Stimulated activated CD8-positive, alpha-beta memory T cell treated with anti-CD3 and anti-CD28 coated beads, Interleukin-7, amount 100 ng/mL, for 24 hours (primary cell): Measurements from ENCODE around the gene VAPA.
A peak's percentile ranks its signal among the peaks of the same experiment; 100 is the strongest.
"Not testable (repeated sequence)": the region's sequence is repeated elsewhere in the genome, so short reads cannot be mapped to it uniquely, and the experiment has no call there.

Source experiments
- DNase-seq: peaks from one replicate; pipeline ENCODE4 v3.0.0-alpha.2; 2020; ENCODE audit warnings: low read depth

VAPA gene

DNA sequence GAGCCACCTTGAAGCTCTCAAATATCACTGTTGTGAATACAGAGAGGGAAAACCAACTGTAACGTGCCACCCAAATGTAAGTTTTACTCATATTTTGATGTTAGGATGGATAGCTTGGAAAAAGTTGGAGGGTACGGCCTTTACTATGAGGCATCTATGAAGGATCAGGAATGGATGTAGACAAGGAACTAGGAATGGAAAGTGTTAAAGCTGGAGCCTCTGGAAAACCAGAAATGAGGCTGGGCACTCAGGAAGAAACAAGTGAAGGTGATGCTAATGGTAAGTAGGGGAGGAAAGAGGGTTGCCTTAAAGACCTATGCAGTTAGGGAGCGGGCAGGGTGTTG, 27.8 kb upstream of the VAPA start:
- DNase-seq: no peak

DNA sequence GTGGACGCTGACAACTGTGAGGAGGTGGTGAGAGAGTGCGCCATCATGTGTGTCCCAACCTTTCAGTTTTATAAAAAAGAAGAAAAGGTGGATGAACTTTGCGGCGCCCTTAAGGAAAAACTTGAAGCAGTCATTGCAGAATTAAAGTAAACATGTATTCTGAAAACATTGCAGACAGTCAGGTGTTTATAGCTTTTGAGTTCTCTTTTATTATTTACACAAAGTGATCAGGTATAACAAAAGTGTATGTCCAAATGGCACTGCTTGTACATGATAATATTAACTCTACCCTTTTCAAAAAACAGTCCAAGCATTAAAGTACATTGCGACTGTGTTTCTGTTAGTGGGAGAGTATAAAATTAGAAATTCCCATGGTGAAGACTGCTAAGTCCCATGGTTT, 25.8 kb upstream of the VAPA start:
- DNase-seq: no peak

DNA sequence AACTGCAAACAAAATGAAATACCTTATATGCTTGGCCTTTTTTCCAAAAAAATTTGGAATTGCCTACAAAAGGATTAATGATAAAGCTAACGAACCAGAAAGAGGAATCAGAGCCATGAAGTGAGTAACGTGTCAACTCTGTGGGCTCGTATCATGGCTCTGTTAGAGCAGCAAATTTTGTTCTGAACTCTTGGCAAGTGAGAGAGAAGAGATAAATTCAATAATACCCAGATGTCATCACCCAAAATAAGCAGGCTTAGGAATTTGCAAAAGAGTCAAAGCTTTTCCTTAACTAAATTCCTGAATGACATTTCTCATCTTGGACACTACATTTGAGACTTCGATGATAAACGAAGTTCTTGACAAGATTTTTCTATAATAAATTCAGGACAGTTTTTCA, 23.6 kb upstream of the VAPA start:
- DNase-seq: no peak

DNA sequence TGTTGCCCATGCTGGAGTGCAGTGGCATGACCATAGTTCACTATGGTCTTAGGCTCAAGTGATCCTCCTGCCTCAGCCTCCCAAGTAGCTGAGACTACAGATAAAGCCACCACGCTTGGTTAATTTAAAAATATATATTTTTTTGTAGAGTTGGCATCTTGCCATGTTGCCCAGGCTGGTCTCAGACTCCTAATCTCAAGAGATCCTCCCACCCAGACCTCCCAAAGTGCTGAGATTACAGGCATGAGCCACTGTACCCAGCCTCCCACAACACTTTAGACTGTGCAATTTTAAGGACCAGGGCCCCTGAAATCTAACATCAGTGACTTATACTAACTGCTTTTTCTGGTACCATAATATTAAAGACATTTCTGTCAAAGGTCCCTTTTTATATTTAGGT, 22.9 kb upstream of the VAPA start:
- no peak for DNase-seq

DNA sequence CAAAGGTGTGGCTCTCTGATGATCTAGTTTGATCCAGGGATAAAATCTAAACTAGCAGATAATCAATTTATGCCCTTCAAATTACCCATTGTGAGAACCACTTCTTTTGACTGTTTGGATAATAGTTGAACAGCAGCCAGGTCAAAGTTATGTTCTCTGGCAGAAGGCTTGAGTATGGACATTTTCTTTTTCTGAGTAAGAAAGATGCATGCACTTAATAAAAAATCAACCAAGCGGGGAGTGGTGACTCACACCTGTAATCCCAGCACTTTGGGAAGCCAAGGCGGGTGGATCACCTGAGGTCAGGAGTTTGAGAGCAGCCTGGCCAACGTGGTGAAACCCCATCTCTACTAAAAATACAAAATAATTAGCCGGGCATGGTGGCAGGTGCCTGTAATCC, 22.3 kb upstream of the VAPA start:
- not testable (repeated sequence) for DNase-seq

DNA sequence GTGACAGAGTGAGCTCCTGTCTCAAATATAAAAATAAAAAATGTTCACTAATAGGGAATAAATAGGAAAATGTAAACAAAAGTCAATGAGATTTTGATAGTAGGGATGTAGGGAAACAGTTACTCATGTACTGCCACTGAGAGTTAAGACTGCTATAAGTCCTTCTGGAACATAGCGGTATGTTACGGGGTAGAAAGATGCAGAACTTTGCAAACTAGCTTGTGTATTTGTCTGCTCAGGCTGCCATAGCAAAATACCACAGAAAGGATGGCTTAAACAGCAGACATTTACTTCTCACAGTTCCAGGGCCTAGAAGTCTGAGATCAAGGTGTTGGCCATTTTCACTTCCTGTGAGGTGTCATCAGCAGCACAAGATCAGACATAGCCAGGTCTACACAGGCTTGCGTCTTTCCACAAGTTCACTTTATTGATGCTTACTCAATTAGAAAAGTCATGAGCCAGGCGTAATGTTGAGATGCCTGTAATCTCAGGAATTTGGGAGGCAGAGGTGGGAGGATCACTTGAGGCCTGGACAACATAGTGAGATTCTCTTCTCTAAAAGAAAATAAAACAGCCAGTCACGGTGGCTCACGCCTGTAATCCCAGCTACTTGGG, 19.3 kb upstream of the VAPA start:
- DNase-seq: no peak

DNA sequence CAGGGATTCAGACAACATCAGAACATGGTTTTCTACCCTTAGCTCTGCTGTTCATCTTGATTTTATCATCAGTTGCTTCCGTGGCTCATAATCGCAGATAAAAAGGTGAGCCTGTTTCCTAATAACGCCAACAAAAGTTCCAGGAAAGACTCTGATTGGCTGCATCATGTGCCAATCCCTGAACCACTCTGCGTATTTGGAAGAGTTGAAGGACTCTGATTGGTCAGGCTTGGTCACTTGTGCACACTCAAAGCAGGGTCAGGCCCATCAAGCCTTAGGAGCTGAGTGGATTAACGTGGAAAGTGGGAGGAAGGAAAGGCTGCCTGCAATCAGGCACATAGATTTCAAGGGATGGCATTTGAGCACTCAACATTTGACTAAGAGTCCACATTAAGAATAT, 16.7 kb upstream of the VAPA start:
- DNase-seq: no peak

DNA sequence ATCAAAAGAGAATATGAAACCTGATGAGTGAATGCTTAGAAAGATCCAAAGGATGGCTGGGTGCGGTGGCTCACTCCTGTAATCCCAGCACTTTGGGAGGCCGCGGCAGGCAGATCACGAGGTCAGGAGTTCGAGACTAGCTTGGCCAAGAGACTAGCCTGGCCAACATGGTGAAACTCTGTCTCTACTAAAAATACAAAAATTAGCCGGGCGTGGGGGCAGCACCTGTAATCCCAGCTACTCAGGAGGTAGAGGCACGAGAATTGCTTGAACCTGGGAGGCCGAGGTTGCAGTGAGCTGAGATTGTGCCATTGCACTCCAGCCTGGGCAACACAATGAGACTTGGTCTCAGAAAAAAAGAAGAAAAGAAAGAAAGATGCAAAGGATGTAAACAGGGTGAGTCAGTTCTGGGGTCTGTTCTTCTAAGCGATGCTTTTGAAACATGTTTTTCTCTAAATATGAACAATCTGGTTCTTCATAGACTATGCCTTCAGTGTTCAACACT, 16.0 kb upstream of the VAPA start:
- not testable (repeated sequence) for DNase-seq

DNA sequence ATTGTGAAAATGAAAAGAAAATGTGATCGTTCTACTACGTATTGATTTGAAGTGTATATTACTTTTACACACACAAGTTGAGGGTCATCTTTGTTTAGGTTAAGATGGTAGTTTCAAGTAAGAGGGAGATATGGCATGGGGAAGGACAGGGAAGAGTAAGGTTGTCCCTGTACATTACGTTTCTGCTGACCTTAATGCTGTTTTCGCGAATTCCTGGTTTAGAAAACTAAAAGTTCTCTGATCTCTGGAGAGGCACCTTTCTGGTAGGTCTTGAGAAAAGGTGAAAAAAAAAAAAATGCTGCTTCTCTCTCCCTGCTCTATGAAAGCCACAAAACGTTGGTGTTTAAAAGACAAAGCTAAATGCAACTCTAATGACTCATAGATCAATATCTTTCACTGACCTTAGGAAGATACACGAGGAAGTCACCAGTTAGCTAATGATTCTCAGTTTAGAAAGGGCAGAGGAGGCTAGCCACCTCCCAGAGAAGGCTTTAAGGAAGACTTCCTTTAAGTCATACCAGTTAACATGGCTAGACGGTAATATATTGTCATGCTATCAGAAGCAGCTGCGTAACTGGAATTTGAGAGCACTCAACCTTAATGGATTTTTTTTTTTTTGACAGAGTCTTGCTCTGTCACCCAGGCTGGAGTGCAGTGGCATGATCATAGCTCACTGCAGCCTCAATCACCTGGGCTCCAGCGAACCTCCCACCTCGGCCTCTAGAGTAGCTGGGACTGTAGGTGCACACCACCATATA, 14.8 kb upstream of the VAPA start:
- no peak for DNase-seq

DNA sequence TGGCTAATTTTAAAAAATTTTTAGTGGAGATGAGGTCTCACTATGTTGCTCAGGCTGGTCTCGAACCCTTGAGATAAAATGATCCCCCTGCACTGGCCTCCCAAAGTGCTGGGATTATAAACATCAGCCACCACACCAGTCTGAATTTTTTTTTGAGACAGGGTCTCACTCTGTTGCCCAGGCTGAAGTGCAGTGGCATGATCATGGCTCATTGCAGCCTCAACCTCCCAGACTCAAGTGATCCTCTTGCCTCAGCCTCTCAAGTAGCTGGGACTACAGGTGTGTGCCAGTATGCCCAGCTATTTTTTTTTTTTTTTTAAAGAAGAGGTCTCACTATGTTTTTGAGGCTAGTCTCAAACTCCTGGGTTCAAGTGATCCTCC, 14.3 kb upstream of the VAPA start:
- not testable (repeated sequence) for DNase-seq

DNA sequence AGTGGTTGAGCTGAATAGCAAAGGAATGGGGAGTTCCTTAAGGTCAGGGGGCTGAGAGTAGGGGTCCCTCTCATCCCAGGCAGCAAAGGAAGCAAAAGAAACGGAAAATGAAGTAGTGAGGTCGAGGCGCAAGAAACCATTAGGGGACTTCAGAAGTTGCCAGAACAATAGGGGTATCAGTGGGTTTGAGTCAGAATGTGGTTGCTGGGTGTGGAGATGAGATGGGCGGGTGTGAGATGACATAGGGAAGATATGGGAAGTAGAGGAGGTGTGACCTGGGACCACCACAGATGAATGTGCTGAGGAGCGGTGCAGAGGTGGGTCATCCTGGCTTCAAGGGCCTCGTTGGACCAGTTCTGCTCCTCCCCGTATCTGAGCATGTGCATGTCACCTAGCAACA, 13.1 kb upstream of the VAPA start:
- no peak for DNase-seq

DNA sequence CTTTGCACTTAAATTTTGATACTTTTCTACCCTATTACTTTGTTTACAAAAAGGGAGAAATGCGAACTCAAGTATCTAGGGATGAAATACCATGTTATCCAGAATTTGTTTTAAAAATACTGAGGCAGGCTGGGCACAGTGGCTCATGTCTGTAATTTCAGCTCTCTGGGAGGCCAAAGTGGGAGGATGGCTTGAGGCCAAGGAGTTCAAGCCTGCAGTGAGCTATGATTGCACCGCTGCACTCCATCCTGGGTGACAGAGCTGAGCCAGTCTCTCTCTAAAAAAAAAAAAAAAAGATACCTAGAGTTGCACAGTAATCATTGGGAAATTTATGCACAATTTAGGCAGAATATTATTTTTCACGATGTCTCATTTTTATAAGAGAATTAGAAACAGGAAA, 12.4 kb upstream of the VAPA start:
- no peak for DNase-seq

DNA sequence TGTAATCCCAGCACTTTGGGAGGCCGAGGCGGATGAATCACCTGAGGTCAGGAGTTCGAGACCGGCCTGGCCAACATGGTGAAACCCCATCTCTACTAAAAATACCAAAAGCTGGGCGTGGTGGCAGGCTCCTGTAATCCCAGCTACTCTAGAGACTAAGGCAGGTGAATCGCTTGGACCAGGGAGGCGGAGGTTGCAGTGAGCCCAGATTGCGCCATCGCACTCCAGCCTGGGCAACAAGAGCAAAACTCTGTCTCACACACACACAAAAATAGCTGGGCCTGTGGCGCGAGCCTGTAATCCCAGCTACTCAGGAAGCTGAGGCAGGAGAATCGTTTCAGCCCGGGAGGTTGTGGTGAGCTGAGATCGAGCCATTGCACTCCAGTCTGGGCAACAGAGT, 11.6 kb upstream of the VAPA start:
- DNase-seq: not testable (repeated sequence)

DNA sequence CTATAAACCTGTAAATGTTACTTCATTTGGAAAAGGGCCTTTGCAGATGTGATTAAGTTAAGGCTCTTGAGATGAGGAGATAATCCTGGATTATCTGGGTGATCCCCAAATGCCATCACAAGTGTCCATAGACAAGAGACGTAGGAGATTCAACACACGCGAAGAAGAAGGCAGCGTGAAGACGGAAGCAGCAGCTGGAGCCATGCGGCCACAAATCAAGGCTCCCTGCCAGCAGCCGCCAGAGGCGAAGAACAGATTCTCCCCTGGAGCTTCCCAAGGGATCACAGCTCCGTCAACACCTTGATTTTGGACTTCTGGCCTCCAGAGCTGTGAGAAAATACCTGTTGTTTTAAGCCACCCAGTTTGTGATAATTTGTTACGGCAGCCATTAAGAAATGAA, 11.0 kb upstream of the VAPA start:
- no peak for DNase-seq

DNA sequence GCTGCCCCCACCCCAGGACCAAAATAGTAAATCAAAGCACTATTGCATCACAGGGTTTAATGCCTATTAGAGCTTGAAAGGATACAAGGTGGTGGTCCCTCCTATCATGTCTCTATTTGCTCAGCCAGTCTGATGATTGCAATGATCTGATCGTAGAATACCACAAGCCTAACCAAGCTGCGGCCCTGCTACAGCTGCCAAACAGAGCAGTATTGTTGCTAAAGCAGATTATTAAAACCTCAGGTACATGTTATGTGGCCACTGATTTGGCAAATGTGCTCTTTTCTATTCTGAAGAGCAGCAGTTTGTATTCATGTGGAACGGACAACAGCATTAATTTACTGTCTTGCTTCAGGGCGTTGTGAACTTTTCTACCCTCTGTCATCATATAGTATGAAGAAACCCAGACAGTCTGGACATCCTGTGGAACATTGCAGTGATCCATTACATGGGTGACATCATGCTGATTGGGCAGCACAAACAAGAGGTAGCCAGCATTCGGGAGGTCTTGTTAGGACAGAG, 8.4 kb upstream of the VAPA start:
- no peak for DNase-seq

DNA sequence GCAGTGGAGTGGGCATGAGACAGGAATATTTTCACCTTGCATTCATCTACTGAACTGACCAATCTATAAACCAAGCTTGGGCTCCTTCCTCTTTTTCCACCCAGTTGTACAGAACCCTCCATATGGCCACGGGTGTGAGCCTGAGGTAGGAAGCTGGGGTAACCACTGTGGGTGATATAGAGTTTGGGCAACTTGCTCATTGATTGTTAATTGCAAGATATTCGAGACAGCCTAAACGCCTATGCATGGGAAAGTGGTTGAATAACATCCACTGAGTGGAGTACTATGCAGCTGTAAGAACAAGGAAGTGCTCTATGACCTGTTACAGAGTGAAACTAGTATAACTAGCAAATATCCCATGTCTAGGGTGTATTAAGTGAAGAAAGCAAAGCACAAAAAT, 7.3 kb upstream of the VAPA start:
- DNase-seq: no peak

DNA sequence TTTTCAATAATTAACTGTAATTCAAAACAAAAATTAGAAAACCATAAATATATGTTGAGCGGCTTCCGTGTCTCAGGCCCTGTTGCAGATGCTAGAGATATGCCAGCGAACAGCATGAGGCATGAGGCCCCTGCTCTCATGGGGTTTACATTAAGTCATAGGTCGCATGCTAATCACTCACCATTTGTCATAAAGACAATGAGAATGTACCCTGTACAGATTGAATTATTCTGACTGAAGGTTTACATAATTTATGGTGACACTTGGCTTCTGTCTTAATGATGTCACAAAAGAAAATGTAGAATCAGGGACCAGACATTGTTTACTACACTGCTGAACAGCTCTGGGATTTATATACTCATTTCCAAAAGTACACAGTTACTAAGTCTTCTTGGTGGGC, 5.9 kb upstream of the VAPA start:
- DNase-seq: no peak

DNA sequence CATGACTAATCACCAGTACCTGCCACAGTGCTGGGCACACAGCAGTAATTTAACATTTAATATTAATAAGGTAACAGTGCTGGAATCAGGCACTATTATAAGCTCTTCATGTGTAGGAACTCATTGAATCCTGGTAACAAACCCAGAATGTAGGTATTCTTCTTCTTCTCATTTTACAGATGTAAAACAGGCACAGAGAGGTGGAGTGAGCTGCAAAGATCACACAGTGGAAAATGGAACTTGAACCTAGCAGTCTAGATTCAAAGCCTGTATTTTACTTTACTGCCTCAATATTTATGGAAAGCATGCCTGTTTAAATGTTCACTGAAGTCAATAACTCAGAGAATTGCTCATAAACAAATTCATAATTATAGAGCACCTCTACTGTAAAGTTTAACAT, 3.7 kb upstream of the VAPA start:
- no peak for DNase-seq

DNA sequence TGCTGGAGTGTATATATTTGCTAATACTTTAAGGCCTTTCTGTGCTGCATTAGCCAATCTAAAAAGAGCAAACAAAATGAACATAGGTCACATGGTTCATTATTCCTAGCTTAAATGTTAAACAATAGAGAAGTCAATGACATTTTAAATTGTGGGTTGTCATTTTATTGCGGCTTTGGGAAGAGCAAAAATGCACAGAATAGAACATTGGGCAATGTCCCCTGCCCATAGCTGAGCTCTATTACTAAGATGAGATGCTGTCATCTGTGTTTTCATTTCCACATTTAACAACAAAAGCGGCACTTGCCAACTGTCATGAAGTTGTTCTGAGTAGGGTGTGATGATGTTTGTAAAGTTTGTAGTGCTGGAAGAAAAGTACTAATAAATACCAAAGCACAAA, 3.2 kb upstream of the VAPA start:
- no peak for DNase-seq

DNA sequence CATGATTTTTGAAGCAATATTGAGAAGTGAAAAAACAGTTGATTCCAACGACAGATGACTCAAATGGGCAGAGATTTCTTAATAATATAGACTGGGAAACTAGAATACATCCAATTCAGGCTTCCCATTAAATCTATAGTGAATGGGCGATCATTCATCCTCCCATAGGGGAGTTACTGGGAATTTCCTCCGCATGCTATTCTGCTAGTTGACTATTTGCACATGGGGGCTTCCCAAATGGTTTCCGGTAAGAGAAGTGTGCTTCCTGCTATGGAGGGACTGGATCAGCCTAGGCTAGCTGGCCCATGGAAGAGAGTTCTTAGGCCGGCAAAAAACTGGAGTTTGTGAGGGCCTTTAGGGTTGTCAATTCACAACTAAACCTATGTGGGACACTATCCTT, 2.6 kb upstream of the VAPA start:
- no peak for DNase-seq

DNA sequence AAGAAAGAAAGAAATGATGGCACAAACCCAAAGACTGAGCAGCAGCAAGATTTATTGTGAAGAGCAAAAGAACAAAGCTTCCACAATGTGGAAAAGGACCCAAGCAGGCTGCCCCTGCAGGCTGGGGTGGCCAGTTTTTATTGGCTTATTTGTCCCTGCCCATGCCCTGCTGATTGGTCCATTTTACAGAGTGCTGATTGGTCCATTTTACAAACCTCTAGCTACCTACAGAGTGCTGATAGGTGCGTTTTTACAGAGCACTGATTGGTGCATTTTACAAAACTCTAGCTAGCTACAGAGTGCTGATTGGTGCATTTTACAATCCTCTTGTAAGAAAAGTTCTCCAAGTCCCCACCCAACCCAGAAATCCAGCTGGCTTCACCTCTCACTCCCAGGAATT, 1.5 kb upstream of the VAPA start:
- not testable (repeated sequence) for DNase-seq

DNA sequence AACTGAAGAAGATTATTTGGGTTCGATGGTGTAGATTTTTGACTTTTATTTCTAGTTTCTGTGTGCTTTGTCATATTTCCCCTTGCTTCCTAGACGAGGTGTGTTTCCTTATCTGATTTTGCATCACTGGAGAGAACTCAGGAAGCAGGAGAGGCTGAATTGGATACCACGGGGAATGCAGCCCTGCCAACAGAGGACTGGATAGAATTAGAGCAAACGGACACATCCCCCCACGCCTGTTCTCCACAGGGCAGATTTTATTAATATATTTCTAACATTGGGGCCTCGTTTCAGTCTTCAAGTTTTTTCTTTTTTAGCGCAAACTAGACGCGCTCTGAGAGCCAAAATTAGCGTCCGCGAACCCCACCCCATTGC, 678 bp upstream of the VAPA start:
- DNase-seq: no peak

DNA sequence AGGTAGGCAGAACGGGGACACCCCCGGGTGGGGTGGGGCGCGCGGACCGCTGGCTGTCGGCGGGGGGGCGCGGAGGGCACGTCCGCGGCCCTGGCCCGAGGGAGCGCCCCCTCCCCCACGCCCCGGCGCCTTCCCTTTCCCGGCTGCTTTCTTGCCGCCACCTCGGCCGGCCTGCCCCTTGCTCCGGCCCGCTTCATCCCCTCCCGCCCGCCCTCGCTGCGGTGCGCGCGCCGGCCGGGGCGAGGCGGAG, 443 bp downstream of the VAPA start:
- no peak for DNase-seq

DNA sequence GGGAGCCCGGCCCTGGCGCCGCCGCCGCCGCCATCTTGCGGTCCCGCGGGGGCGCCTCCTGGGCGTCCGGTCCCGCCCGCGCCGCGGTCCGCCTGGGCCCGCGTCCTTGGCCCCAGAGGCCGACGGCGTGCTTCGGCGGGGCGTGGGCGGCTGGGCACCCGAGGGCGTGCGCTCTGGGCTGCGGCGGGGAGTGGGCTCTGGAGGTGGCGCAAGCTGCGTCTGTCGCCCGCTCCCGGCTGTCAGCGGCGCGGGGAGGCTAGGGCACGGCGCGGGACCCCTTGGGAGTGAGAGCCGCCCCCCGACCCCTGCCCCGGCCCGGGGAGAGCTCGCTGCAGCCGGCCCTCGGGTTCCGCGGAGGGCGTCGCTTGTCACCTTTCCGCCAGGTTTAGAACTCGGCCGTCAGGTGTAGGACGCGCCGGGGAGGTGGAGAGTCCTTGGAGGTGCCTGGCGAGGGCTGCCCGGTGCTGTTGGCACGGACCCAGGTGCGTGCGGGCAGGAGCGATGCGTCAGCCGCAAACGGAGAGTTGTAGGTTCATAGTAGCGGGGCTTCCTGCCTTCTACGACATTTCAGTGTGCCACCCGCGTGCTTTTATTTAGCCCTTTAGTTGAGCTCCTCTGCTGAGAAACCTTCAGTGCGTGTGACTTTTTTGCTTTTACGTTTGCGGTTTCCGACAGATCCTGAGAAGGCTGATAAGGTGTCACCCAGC, 921 bp downstream of the VAPA start:
- peak; percentile 46 for DNase-seq
